GM12874 (cell line): ENCODE measurements around the gene HP1BP3.

ENCODE experiments used
- CTCF ChIP-seq: IDR thresholded peaks from 2 replicates; pipeline ENCODE4 v1.5.1; 2011; ENCODE audit warnings: low read depth, mild to moderate bottlenecking, control low read depth, low read length, moderate library complexity; ENCODE audit not compliant: insufficient read depth

HP1BP3 gene

GRCh38 chr1:20787840-20788795 is 1.0 kb upstream of the HP1BP3 start:
- no peak for TF ChIP-seq CTCF

GRCh38 chr1:20786253-20787028 is 666 bp downstream of the HP1BP3 start:
- no peak for TF ChIP-seq CTCF

- TF ChIP-seq CTCF: no peak
These were observed 1.2 kb downstream of the HP1BP3 start for GRCh38 chr1:20785907-20786252.

GRCh38 chr1:20775700-20776099 is 11.4 kb downstream of the HP1BP3 start:
- TF ChIP-seq CTCF: no peak

GRCh38 chr1:20771780-20772179 is 15.3 kb downstream of the HP1BP3 start:
- TF ChIP-seq CTCF: no peak

GRCh38 chr1:20770314-20771087 is 16.6 kb downstream of the HP1BP3 start:
- no peak for TF ChIP-seq CTCF

GRCh38 chr1:20767271-20767670 is 19.8 kb downstream of the HP1BP3 start:
- no peak for TF ChIP-seq CTCF
